ENCODE data around the gene DDAH1. TPM values are rescaled to one million over a fixed set of nuclear protein-coding genes. Genes with fewer than 3 reads are reported as not detected.

DDAH1 gene
- total and polyA plus RNA-seq, 7 donors, result 11.5 to 43.2 (median 25.2) TPM

- Histone ChIP-seq H3K36me3 (no peaks in the 10 kb centered on the region), H3K4me1 (peaks cover 0 to 20% (median 7%) of the 10 kb centered on the region in 4 donors), H3K27ac (no peak overlapping the region), H3K9me3 (no peaks in the 10 kb centered on the region), H3K4me3 (no peak overlapping the region), H3K27me3 (no peaks in the 10 kb centered on the region)
- DNase-seq, result no peak
- intact Hi-C loops (cut with DNase I), result no loop called here
- TF ChIP-seq EP300 (IDR thresholded peaks at IDR 0.05), result no peak
- no peak for TF ChIP-seq POLR2AphosphoS5 (IDR thresholded peaks at IDR 0.05)
- no peak for TF ChIP-seq CTCF (IDR thresholded peaks at IDR 0.05)
- TF ChIP-seq POLR2A (IDR thresholded peaks at IDR 0.05), result no peak
- WGBS, 2 donors, result 80 to 88% methylated on average over 2 of the region's 2 CpGs
These were observed 36.4 kb downstream of the DDAH1 start for GRCh38 chr1:85428471-85429089.

- TF ChIP-seq POLR2AphosphoS5 (IDR thresholded peaks at IDR 0.05) (no peak), EP300 (IDR thresholded peaks at IDR 0.05) (no peak), POLR2A (IDR thresholded peaks at IDR 0.05) (no peak), CTCF (IDR thresholded peaks at IDR 0.05) (no peak)
- Histone ChIP-seq H3K27me3 (no peaks in the 10 kb centered on the region), H3K4me3 (no peak overlapping the region), H3K4me1 (peaks cover 0 to 20% (median 7%) of the 10 kb centered on the region in 4 donors), H3K36me3 (no peaks in the 10 kb centered on the region), H3K9me3 (no peaks in the 10 kb centered on the region), H3K27ac (peak overlapping the region in 1 of 4 donors; percentile 39)
- intact Hi-C loops (cut with DNase I), result no loop called here
- 90 to 94% methylated on average over 3 of the region's 3 CpGs for WGBS, 2 donors
- DNase-seq, result no peak
These were observed 37.1 kb downstream of the DDAH1 start for GRCh38 chr1:85427849-85428248.

GRCh38 chr1:85427331-85427730 lies 37.6 kb downstream of the DDAH1 start:
- intact Hi-C loops (cut with DNase I), result no loop called here
- 9 to 26% methylated on average over 1 of the region's 1 CpG for WGBS, 2 donors
- H3K27ac ChIP-seq, result peak overlapping the region in 1 of 4 donors; percentile 39
- TF ChIP-seq EP300 (IDR thresholded peaks at IDR 0.05), result no peak
- no peak for TF ChIP-seq CTCF (IDR thresholded peaks at IDR 0.05)
- no peak for TF ChIP-seq POLR2AphosphoS5 (IDR thresholded peaks at IDR 0.05)
- no peak for TF ChIP-seq POLR2A (IDR thresholded peaks at IDR 0.05)
- H3K36me3 ChIP-seq, result no peaks in the 10 kb centered on the region
- H3K4me1 ChIP-seq, result peaks cover 0 to 20% (median 7%) of the 10 kb centered on the region in 4 donors
- no peak overlapping the region for H3K4me3 ChIP-seq
- no peaks in the 10 kb centered on the region for H3K27me3 ChIP-seq
- no peaks in the 10 kb centered on the region for H3K9me3 ChIP-seq
- no peak for DNase-seq

- Histone ChIP-seq H3K27me3 (no peaks in the 10 kb centered on the region), H3K4me1 (no peaks in the 10 kb centered on the region), H3K27ac (no peak overlapping the region), H3K36me3 (no peaks in the 10 kb centered on the region), H3K9me3 (peaks cover 0 to 6% (median 2%) of the 10 kb centered on the region in 4 donors), H3K4me3 (no peak overlapping the region)
- TF ChIP-seq POLR2AphosphoS5 (IDR thresholded peaks at IDR 0.05), result no peak
- TF ChIP-seq EP300 (IDR thresholded peaks at IDR 0.05), result no peak
- TF ChIP-seq POLR2A (IDR thresholded peaks at IDR 0.05), result no peak
- TF ChIP-seq CTCF (IDR thresholded peaks at IDR 0.05), result no peak
- WGBS, 2 donors, result 87 to 95% methylated on average over 1 of the region's 1 CpG
- intact Hi-C loops (cut with DNase I), result no loop called here
- no peak for DNase-seq
These were observed 43.8 kb downstream of the DDAH1 start for GRCh38 chr1:85421179-85421578.

GRCh38 chr1:85420199-85420598 lies 44.8 kb downstream of the DDAH1 start:
- TF ChIP-seq POLR2A (IDR thresholded peaks at IDR 0.05), result no peak
- DNase-seq, result no peak
- intact Hi-C loops (cut with DNase I), result no loop called here
- H3K36me3 ChIP-seq, result no peaks in the 10 kb centered on the region
- H3K27ac ChIP-seq, result no peak overlapping the region
- H3K9me3 ChIP-seq, result peaks cover 0 to 6% (median 2%) of the 10 kb centered on the region in 4 donors
- H3K27me3 ChIP-seq, result no peaks in the 10 kb centered on the region
- no peak overlapping the region for H3K4me3 ChIP-seq
- no peaks in the 10 kb centered on the region for H3K4me1 ChIP-seq
- 41 to 93% methylated on average over 1 of the region's 1 CpG for WGBS, 2 donors

All from sigmoid colon (tissue), 7 donors.